Activated effector memory CD4-positive, alpha-beta T cell treated with Interleukin-2 at 50 U/mL for 16 hours (primary cell): ENCODE measurements around the gene SCGB1D2.

Experiments
- DNase-seq: peaks from one replicate; pipeline ENCODE4 v3.0.0-alpha.2; 2020

The SCGB1D2 gene

GRCh38 chr11:62264004-62264403, 22.0 kb downstream of the SCGB1D2 start:
- DNase-seq, result no peak

GRCh38 chr11:62266558-62266957, 24.5 kb downstream of the SCGB1D2 start:
- no peak for DNase-seq

- no peak for DNase-seq
Measured at GRCh38 chr11:62267050-62267449, 25.0 kb downstream of the SCGB1D2 start.

GRCh38 chr11:62267576-62267975, 25.5 kb downstream of the SCGB1D2 start:
- no peak for DNase-seq

GRCh38 chr11:62269654-62270278, 27.7 kb downstream of the SCGB1D2 start, which contains the start of gene SCGB2A2:
Gene SCGB2A2 (plus strand): TSS chr11:62270158. CDS start chr11:62270217, 59 bp downstream.
- no peak for DNase-seq

GRCh38 chr11:62273284-62273683, 31.2 kb downstream of the SCGB1D2 start:
- DNase-seq, result no peak

GRCh38 chr11:62273789-62274275, 31.8 kb downstream of the SCGB1D2 start:
- DNase-seq, result no peak

GRCh38 chr11:62280452-62280851, 38.4 kb downstream of the SCGB1D2 start:
- no peak for DNase-seq
